Panc1 (cell line): ENCODE measurements around the gene PAPOLG.
"Not testable (repeated sequence)": the region's sequence is repeated elsewhere in the genome, so short reads cannot be mapped to it uniquely, and the experiment has no call there.

Experiments
- CTCF ChIP-seq: fragments of 450-650 bp; IDR thresholded peaks from 2 replicates; pipeline ENCODE4 v1.5.1; 2017; ENCODE audit warnings: mild to moderate bottlenecking
- POLR2AphosphoS5 ChIP-seq: IDR thresholded peaks from 2 replicates; pipeline ENCODE4 v1.6.1; 2012; ENCODE audit warnings: mild to moderate bottlenecking, low read depth, low read length, moderate library complexity
- REST ChIP-seq, 2 experiments: IDR thresholded peaks; 2 replicates each; pipeline ENCODE4 v1.6.1; 2011 to 2012; ENCODE audit warnings: low read depth in 2 of 2, control low read depth in 1 of 2, low read length in 1 of 2, mild to moderate bottlenecking in 1 of 2, moderate library complexity in 1 of 2; ENCODE audit not compliant: insufficient read depth in 1 of 2
- TCF7L2 ChIP-seq: IDR thresholded peaks from 2 replicates; pipeline ENCODE4 v1.6.1; 2011; ENCODE audit warnings: mild to moderate bottlenecking, low read depth, low read length, inconsistent platforms

- TF ChIP-seq CTCF; POLR2AphosphoS5; REST (IDR thresholded peaks at IDR 0.05; ENCODE audit: insufficient read depth in 1 of 2, low read depth in 2 of 2, low read length in 1 of 2); TCF7L2: not testable (repeated sequence)
These were observed 70.8 kb downstream of the PAPOLG start for GRCh38 chr2:60826860-60827259.
